ENCODE measurements around the gene CRTAC1. TPM values are rescaled to one million over a fixed set of nuclear protein-coding genes. Genes with fewer than 3 reads are reported as not detected.
A peak's percentile ranks its signal among the peaks of the same experiment; 100 is the strongest.

Gene CRTAC1
- total and polyA plus RNA-seq, 9 of the 15 experiments (the other 6 are each of a cell fraction or from before 2014, with no cell fraction given) = not detected

- Histone ChIP-seq H3K4me3 (no peak overlapping the region), H3K27me3 (ENCODE audit: control insufficient read depth in 2 of 2, insufficient read depth in 2 of 2, low read length in 2 of 2) (peaks cover 10 to 41% of the 10 kb centered on the region in 2 experiments; a peak in 4 of 5 replicates), H4K20me1 (replicated peaks; ENCODE audit: control insufficient read depth, insufficient read depth, low read length) (no peaks in the 10 kb centered on the region; the same call in 1 of the 2 replicates), H3K9me1 (ENCODE audit: control insufficient read depth, insufficient read depth, low read length) (no peaks in the 10 kb centered on the region), H3K9ac (ENCODE audit: insufficient read depth in 1 of 2, low read depth in 2 of 2, low read length in 2 of 2) (no peak overlapping the region), H3K27ac (ENCODE audit: extremely low read depth, low read depth, low read length) (no peak overlapping the region), H3K79me2 (ENCODE audit: control insufficient read depth, insufficient read depth, low read length) (no peaks in the 10 kb centered on the region), H3K4me2 (ENCODE audit: insufficient read depth, low read length) (no peak overlapping the region), H3K9me3 (replicated peaks; ENCODE audit: control insufficient read depth, insufficient read depth, low read depth, low read length) (no peaks in the 10 kb centered on the region), H3K36me3 (ENCODE audit: control insufficient read depth, insufficient read depth, low read length) (no peaks in the 10 kb centered on the region), H3K4me1 (replicated peaks in 1 of 2; ENCODE audit: control insufficient read depth in 2 of 2, insufficient read depth in 2 of 2, low read length in 2 of 2) (peaks cover 5 to 16% of the 10 kb centered on the region in 2 experiments; a peak in 3 of 5 replicates), H2AFZ (ENCODE audit: low read depth, low read length) (no peak overlapping the region)
- intact Hi-C loops (cut with micrococcal nuclease) = no loop called here
- ChIA-PET CTCF (ENCODE audit: low intra/inter-chr PET ratio) (interaction anchor here (0.5 kb wide), 1 partner anchor 38 kb away, joined by 3 read pairs; no protein-coding TSS in a partner anchor), POLR2A (no interaction called here)
- ATAC-seq = no peak
- no peak for FAIRE-seq
- BruUV-seq (replicated peaks) = no TSS peak
- DNase-seq (ENCODE audit: extremely low read depth in 1 of 4, low spot score in 3 of 4) = no peak
- in situ Hi-C loops (cut with MboI) = loop anchor here (25.0 kb wide), 1 partner anchor 104 kb away; the partner anchor contains the start of gene SFRP5
- WGBS (ENCODE audit: insufficient coverage, low coverage, missing lambda C conversion rate) = 52% methylated on average over 9 of the region's 10 CpGs
- TF ChIP-seq ZZZ3 (IDR thresholded peaks at IDR 0.05) (no peak), EGR1 (conservative IDR thresholded peaks at IDR 0.05) (no peak), TBP (optimal IDR thresholded peaks at IDR 0.05; ENCODE audit: low read depth, low read length) (no peak), ZC3H11A (IDR thresholded peaks at IDR 0.05; ENCODE audit: low read depth, low read length) (no peak), SMARCC2 (IDR thresholded peaks at IDR 0.05; ENCODE audit: low read depth) (no peak), HMBOX1 (IDR thresholded peaks at IDR 0.05) (no peak), RAD21 (CRISPR knock-in tag; conservative IDR thresholded peaks at IDR 0.05 in 1 of 2, IDR thresholded peaks at IDR 0.05 in 1 of 2) (peak in 1 of 2 experiments; percentile 33; a peak in 2 of 4 replicates), KDM5B (IDR thresholded peaks at IDR 0.05; ENCODE audit: insufficient replicate concordance, low read depth, low read length) (no peak), TOE1 (IDR thresholded peaks at IDR 0.05; ENCODE audit: borderline replicate concordance) (no peak), TOE1 (CRISPR knock-in tag; IDR thresholded peaks at IDR 0.05; ENCODE audit: borderline replicate concordance, low read depth) (no peak), ZNF232 (CRISPR knock-in tag; IDR thresholded peaks at IDR 0.05) (no peak), REST (IDR thresholded peaks at IDR 0.05; ENCODE audit: borderline replicate concordance) (peak; percentile 16; the same call in 1 of the 2 replicates), REST (CRISPR knock-in tag; IDR thresholded peaks at IDR 0.05; ENCODE audit: low read depth) (no peak)
Measured at GRCh38 chr10:97866524-97867219, 163.7 kb downstream of the CRTAC1 start.
